OCI-LY7 (cell line): Measurements from ENCODE around the gene RINL.

Experiments used
- EZH2phosphoT487 ChIP-seq: fragments of 200-600 bp; sonication (generic); IDR thresholded peaks from 2 replicates; pipeline ENCODE4 v1.6.1; 2018; ENCODE audit warnings: low read depth, borderline replicate concordance, mild to moderate bottlenecking, mixed run types, antibody characterized with exemption, low read length, moderate library complexity, mixed read lengths
- TF ChIP-seq, protein P1 (sequence below): fragments of 200-600 bp; sonication (generic); conservative IDR thresholded peaks from 2 replicates; pipeline ENCODE4 v1.5.1; 2014; ENCODE audit warnings: mild to moderate bottlenecking, antibody characterized with exemption, low read length, moderate library complexity, mixed read lengths

DNA sequence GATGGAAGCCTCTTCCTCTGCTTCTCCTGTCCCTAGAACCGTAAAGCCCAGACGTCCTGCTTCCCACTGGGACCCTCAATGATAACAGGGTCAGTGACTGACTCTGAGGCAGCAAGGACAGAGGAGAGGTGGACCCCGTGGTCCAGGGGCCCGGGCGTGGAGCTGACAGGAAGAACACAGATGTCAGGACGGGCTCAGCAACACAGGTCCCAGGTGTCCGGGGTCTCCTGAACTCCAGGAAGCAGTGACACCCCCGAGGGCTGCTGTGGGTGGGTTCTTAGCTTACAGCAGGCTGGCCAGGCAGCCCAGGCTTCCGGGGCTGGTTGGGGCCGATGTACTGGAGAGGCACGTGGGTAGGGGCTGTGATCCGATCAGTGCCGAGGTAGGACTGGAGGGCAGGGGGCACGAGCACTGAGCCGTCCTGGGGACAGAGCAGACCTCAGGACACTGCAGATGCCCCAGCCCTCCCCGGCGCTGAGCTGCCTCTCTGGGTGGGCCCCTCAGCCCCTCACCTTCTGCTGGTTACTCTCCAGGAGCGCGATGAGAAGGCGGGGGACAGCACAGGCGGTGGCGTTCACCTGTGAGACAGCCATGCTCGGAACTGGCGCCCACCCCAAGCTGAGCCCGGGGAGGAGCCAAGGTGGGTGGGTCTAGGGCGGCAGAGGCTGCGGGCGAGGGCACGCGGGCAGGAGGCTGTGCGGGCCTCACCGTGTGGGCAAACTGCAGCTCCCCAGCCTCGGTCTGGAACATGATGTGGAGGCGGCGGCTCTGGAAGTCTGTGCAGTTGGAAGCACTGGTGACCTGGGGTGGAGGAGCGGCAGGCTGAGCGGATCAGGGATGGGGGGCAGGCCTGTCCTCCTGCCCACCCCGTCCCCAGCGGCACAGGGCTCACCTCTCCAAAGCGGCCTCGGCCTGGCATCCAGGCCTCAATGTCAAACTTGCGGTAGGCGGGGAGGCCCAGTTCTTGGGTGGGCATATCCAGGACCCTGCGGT is 37.5 kb upstream of the RINL start:
- TF ChIP-seq, protein P1, sequence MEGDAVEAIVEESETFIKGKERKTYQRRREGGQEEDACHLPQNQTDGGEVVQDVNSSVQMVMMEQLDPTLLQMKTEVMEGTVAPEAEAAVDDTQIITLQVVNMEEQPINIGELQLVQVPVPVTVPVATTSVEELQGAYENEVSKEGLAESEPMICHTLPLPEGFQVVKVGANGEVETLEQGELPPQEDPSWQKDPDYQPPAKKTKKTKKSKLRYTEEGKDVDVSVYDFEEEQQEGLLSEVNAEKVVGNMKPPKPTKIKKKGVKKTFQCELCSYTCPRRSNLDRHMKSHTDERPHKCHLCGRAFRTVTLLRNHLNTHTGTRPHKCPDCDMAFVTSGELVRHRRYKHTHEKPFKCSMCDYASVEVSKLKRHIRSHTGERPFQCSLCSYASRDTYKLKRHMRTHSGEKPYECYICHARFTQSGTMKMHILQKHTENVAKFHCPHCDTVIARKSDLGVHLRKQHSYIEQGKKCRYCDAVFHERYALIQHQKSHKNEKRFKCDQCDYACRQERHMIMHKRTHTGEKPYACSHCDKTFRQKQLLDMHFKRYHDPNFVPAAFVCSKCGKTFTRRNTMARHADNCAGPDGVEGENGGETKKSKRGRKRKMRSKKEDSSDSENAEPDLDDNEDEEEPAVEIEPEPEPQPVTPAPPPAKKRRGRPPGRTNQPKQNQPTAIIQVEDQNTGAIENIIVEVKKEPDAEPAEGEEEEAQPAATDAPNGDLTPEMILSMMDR = no peak
- no peak for TF ChIP-seq EZH2phosphoT487
